ENCODE measurements around the gene CENPP. TPM values are rescaled to one million over a fixed set of nuclear protein-coding genes. Genes with fewer than 3 reads are reported as not detected.

Gene CENPP
- total RNA-seq, 1 experiment from 2014 or later, result 14.3 TPM

GRCh38 chr9:92482329-92482728, 156.6 kb downstream of the CENPP start, which contains the start of gene ASPN (continued):
- no peak for TF ChIP-seq FOXP1 (CRISPR knock-in tag; IDR thresholded peaks at IDR 0.05; ENCODE audit: borderline replicate concordance)

GRCh38 chr9:92482805-92483204, 157.1 kb downstream of the CENPP start:
- H3K9me3 Mint-ChIP-seq, result no peaks in the 10 kb centered on the region
- DNase-seq (ENCODE audit: low spot score) (no peak), ATAC-seq (no peak)
- POLR2A ChIA-PET, result no interaction called here
- CTCF ChIA-PET, result no interaction called here
- no peak overlapping the region for H3K27ac Mint-ChIP-seq
- no peak overlapping the region for H3K4me3 Mint-ChIP-seq
- TF ChIP-seq CREB1 (CRISPR knock-in tag; IDR thresholded peaks at IDR 0.05), result no peak
- TF ChIP-seq JUN (CRISPR knock-in tag; IDR thresholded peaks at IDR 0.05), result no peak
- TF ChIP-seq ATF2 (CRISPR knock-in tag; IDR thresholded peaks at IDR 0.05; ENCODE audit: borderline replicate concordance, low read depth), result no peak
- TF ChIP-seq RELA (CRISPR knock-in tag; IDR thresholded peaks at IDR 0.05; ENCODE audit: borderline replicate concordance), result no peak
- no peak for TF ChIP-seq IRF2 (CRISPR knock-in tag; IDR thresholded peaks at IDR 0.05; ENCODE audit: borderline replicate concordance, low read depth)
- no peak for TF ChIP-seq ZSCAN18 (CRISPR knock-in tag; IDR thresholded peaks at IDR 0.05)
- no peak for TF ChIP-seq ELF4 (CRISPR knock-in tag; IDR thresholded peaks at IDR 0.05; ENCODE audit: low read depth)
- no peak for TF ChIP-seq SP1 (CRISPR knock-in tag; conservative IDR thresholded peaks at IDR 0.05)
- TF ChIP-seq NR3C1 (CRISPR knock-in tag; conservative IDR thresholded peaks at IDR 0.05; ENCODE audit: low read depth), result no peak
- no peak for TF ChIP-seq ZNF425 (CRISPR knock-in tag; conservative IDR thresholded peaks at IDR 0.05)
- TF ChIP-seq FOXJ3 (CRISPR knock-in tag; IDR thresholded peaks at IDR 0.05; ENCODE audit: borderline replicate concordance), result no peak
- no peak for TF ChIP-seq ZNF219 (CRISPR knock-in tag; IDR thresholded peaks at IDR 0.05; ENCODE audit: borderline replicate concordance)
- no peak for TF ChIP-seq ZMAT4 (CRISPR knock-in tag; IDR thresholded peaks at IDR 0.05)
- no peak for TF ChIP-seq ATF1 (CRISPR knock-in tag; IDR thresholded peaks at IDR 0.05)
- TF ChIP-seq TEAD4 (CRISPR knock-in tag; IDR thresholded peaks at IDR 0.05), result no peak
- no peaks in the 10 kb centered on the region for H3K36me3 Mint-ChIP-seq
- H3K4me1 Mint-ChIP-seq, result peaks cover 17% of the 10 kb centered on the region
- H3K27me3 Mint-ChIP-seq (ENCODE audit: low read depth), result no peaks in the 10 kb centered on the region

- ChIA-PET POLR2A (no interaction called here), CTCF (no interaction called here)
- no peaks in the 10 kb centered on the region for H3K27me3 Mint-ChIP-seq (ENCODE audit: low read depth)
- DNase-seq (ENCODE audit: low spot score) (no peak), ATAC-seq (no peak)
- peaks cover 17% of the 10 kb centered on the region for H3K4me1 Mint-ChIP-seq
- no peaks in the 10 kb centered on the region for H3K9me3 Mint-ChIP-seq
- H3K4me3 Mint-ChIP-seq, result no peak overlapping the region
- no peaks in the 10 kb centered on the region for H3K36me3 Mint-ChIP-seq
- H3K27ac Mint-ChIP-seq, result no peak overlapping the region
- TF ChIP-seq ATF1 (CRISPR knock-in tag; IDR thresholded peaks at IDR 0.05), result no peak
- TF ChIP-seq E2F1 (CRISPR knock-in tag; IDR thresholded peaks at IDR 0.05), result no peak
- TF ChIP-seq RORB (CRISPR knock-in tag; IDR thresholded peaks at IDR 0.05), result no peak
- TF ChIP-seq ZNF281 (CRISPR knock-in tag; IDR thresholded peaks at IDR 0.05), result no peak
- TF ChIP-seq CBFB (CRISPR knock-in tag; IDR thresholded peaks at IDR 0.05; ENCODE audit: low read depth), result no peak
- no peak for TF ChIP-seq CDX4 (CRISPR knock-in tag; IDR thresholded peaks at IDR 0.05; ENCODE audit: borderline replicate concordance)
Measured at GRCh38 chr9:92483627-92484545, 158.1 kb downstream of the CENPP start.
